ENCODE measurements around the gene FSD1L.
"Not testable (repeated sequence)": the region's sequence is repeated elsewhere in the genome, so short reads cannot be mapped to it uniquely, and the experiment has no call there.

FSD1L gene

DNA sequence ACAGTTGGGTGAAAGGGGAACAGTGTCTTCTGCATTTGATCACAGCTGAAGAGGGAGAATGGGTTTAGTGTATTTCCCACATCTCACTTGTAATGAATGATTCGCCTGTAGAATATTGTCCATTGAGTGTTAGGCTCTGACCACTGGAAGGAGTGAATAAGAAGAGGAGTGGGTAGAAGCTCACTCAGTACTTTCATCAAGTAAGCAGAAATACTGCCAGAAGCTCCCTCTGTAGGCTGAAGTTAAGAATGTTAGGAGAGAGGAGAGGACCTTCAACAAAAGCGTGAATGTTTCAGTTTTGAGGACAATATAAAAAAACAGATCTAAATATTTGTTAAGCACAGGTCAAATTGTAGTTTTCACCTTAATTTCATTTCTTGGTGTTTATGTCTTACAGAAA lies 27.5 kb downstream of the FSD1L start:
- DNase-seq (ENCODE audit: low read depth, low spot score) = no peak

DNA sequence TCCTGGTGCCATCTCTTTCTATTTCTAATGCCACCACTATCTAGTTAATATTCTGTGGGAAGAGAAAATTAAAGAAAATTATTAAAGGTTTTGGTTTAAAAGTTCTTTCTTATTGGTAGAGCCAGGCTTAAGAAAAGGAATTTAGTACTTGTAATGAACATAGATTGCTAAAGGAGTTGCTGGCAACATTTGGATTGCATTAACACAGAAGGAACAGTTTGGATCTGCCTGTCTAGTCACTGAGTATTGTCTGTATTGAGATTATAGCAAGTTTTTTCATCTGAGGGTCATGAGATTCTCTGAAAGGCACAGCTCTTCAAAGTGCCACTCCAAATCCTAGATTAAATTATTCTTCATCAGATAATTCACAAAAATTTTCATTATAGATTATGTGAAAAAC lies 32.0 kb downstream of the FSD1L start:
- no peak overlapping the region for H3K27ac ChIP-seq
- no peak for DNase-seq (ENCODE audit: low read depth, low spot score)

More for the DNA sequence above, 27.5 kb downstream of the FSD1L start:
- no peak overlapping the region for H3K27ac ChIP-seq

DNA sequence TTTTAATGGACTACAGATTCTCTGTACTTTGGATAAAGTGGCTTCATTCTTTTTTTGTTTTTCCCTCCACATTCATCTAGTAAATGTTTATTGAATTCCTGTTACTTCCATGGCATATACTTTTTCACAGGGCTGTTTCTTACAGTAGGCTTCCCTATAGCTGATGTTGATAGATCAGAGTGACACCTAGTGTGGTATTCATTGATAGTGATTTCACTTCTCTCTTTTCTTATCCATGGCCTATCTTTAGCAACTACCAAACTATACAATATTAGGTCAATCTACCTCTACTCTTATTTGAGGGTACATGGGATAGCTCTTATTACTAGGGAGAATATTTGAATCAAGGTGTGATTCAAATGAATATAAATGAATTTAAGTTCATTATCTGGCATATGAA lies 35.8 kb downstream of the FSD1L start:
- no peak for DNase-seq (ENCODE audit: low read depth, low spot score)
- H3K27ac ChIP-seq = no peak overlapping the region

- no peak for DNase-seq (ENCODE audit: low read depth, low spot score)
- H3K27ac ChIP-seq = no peak overlapping the region
These were observed 36.4 kb downstream of the FSD1L start for GRCh38 chr9:105484226-105484625.

- no peak overlapping the region for H3K27ac ChIP-seq
- no peak for DNase-seq (ENCODE audit: low read depth, low spot score)
These were observed 37.3 kb downstream of the FSD1L start for GRCh38 chr9:105485131-105485530.

DNA sequence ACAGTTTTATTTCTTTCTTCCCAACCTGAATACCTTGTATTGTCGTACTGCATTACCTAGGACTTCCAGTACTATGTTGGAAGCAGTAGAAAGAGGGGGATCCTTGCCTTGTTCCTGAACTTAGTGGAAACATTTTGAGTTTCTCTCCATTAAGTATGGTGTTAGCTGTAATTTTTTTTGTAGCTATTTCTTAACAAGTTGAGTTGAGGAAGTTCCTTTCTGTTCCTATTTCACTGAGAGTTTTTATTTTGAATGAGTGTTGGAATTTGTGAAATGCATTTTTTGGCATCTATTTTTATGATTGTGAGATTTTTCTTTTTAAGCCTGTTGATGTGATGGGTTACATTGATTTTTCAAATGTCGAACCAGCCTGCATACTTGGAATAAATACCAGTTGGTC lies 49.0 kb downstream of the FSD1L start:
- DNase-seq (ENCODE audit: low read depth, low spot score) = no peak
- no peak overlapping the region for H3K27ac ChIP-seq

DNA sequence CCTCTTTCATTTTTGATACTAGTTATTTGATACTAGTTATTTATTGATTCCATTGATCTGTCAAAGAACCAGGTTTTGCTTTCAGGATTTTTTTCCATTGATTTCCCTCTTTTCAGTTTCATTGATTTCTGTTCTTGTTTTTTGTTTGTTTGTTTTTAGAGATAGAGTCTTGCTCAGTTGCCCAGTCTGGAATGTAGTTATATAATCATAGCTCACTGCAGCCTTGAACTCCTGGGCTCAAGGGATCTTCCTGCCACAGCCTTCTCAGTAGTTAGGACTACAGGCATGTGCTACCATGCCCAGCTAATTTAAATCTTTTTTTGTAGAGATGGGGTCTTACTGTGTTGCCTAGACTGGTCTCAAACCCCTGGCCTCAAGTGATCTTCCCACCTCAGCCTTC lies 49.9 kb downstream of the FSD1L start:
- no peak overlapping the region for H3K27ac ChIP-seq
- no peak for DNase-seq (ENCODE audit: low read depth, low spot score)

GRCh38 chr9:105500108-105500766 lies 52.4 kb downstream of the FSD1L start:
- no peak overlapping the region for H3K27ac ChIP-seq
- no peak for DNase-seq (ENCODE audit: low read depth, low spot score)

GRCh38 chr9:105501414-105501813 lies 53.6 kb downstream of the FSD1L start:
- DNase-seq (ENCODE audit: low read depth, low spot score) = no peak
- no peak overlapping the region for H3K27ac ChIP-seq

DNA sequence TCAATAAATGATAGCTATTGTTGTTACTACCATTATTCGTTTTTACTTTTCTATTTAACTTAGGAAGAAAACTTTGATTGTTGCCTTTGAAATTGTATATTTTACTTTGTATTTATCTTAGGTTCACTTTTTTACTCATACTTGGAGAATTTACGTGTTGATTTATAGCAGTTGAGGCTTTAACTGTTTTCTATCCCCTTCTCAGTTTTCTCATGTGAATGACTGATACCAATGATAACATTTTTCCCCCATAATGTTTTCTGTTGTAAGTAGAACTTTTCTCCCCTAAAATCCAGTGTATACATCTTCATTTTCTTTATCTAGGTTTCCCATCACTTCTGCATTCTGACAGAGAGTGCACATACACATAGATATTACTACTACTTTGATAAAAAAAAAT lies 54.4 kb downstream of the FSD1L start:
- no peak overlapping the region for H3K27ac ChIP-seq
- no peak for DNase-seq (ENCODE audit: low read depth, low spot score)

DNA sequence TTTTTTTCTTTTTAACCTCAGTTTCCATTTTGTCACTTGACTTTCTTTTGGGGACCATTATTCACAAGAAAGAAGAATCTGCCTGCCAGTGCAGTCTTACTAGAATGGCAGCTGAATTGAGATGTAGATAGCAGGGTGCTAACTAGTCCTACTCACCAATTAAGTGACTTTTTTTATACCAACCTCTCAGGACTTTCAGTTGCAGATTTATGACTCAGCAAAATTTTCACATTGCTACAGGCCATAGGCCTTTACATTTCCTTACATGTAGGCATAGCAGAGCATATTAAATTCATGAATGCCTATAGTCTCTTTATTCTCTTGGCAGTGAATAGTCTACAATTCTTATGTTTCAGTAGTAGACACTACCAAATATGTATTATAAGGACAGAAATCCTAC lies 56.0 kb downstream of the FSD1L start:
- no peak for DNase-seq (ENCODE audit: low read depth, low spot score)
- H3K27ac ChIP-seq = no peak overlapping the region

DNA sequence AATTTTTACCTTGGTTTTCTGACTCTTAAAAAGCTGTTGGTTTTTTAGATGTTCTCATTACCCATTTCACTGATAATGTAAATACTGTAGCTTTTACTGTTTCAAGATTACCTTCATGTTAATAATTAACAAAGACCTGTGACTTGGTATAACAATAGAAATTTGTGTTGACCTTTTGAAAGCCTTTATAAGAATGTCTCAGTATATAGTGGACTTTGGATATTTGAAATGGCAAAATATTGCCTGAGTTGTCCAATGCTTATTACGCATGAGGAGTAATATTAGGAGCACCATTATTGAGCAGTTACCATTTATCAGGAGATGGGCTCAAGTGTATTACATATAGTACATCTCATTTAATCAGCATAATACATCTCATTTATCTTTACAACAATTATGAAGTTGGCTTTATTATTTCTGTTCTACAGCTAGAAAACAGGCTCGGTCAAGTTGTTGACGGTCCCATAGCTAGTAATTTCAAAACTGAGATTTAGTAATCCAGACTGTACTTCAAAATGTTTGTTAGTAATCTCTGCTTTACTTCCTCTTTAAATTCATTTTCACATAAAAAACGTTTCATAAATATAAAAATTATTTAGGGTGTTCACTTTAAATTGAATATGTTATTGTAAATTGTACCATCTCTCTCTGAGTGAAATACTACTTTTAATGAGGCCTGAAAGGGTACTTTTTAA lies 59.4 kb downstream of the FSD1L start:
- no peak overlapping the region for H3K27ac ChIP-seq
- no peak for DNase-seq (ENCODE audit: low read depth, low spot score)

GRCh38 chr9:105508530-105508929 lies 60.7 kb downstream of the FSD1L start:
- DNase-seq (ENCODE audit: low read depth, low spot score) = no peak
- no peak overlapping the region for H3K27ac ChIP-seq

GRCh38 chr9:105510024-105510423 lies 62.2 kb downstream of the FSD1L start:
- H3K27ac ChIP-seq = peak overlapping the region; percentile 15
- peak; percentile 29 for DNase-seq (ENCODE audit: low read depth, low spot score)

- H3K27ac ChIP-seq = no peak overlapping the region
- no peak for DNase-seq (ENCODE audit: low read depth, low spot score)
These were observed 63.6 kb downstream of the FSD1L start for GRCh38 chr9:105511446-105511845.

GRCh38 chr9:105515811-105516413 lies 68.1 kb downstream of the FSD1L start:
- DNase-seq (ENCODE audit: low read depth, low spot score) = no peak
- no peak overlapping the region for H3K27ac ChIP-seq

- DNase-seq (ENCODE audit: low read depth, low spot score) = not testable (repeated sequence)
These were observed 72.0 kb downstream of the FSD1L start for GRCh38 chr9:105519710-105520369.

GRCh38 chr9:105520992-105521391 lies 73.2 kb downstream of the FSD1L start:
- not testable (repeated sequence) for DNase-seq (ENCODE audit: low read depth, low spot score); H3K27ac ChIP-seq

More at GRCh38 chr9:105519710-105520369, 72.0 kb downstream of the FSD1L start:
- H3K27ac ChIP-seq = not testable (repeated sequence)

- not testable (repeated sequence) for H3K27ac ChIP-seq; DNase-seq (ENCODE audit: low read depth, low spot score)
These were observed 75.0 kb downstream of the FSD1L start for GRCh38 chr9:105522618-105523385.

DNA sequence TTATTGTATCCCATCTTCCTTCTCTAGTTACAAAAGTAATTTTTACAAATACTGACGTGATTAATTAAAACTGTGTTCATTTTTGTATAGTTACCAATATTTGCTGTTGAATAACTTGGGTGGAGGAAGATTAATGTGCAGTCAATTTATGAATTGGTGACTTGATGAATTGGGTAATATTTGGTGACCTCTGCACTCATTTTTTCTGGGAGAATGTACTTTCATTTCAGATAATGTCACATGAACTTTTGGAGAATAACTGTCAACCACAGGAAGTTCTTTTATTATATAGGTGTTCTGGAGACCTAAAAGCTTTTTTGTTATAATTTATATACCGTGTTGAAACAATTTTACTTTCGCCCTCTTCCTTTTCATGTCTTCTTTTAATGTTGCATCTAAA lies 83.7 kb downstream of the FSD1L start:
- H3K27ac ChIP-seq = no peak overlapping the region
- no peak for DNase-seq (ENCODE audit: low read depth, low spot score)
